PC-9 (cell line): ENCODE results near the gene RTL10. TPM values are rescaled to one million over a fixed set of nuclear protein-coding genes. Genes with fewer than 3 reads are reported as not detected.
"Not testable (repeated sequence)": the region's sequence is repeated elsewhere in the genome, so short reads cannot be mapped to it uniquely, and the experiment has no call there.

Experiments used
- BruUV-seq: library from RNA; stranded (reverse); fragments of 400-500 nt; replicated peaks from 2 replicates; lab custom pipeline; 2021; lab: Mats Ljungman, UMichigan
- CTCF ChIA-PET: fragments of 300-600 bp; sonication (Branson Sonifier 250); formaldehyde crosslinking; loops from one replicate; lab custom pipeline; 2022; ENCODE audit warnings: antibody characterized with exemption; lab: Charles Lee
- POLR2A ChIA-PET: fragments of 300-600 bp; sonication (Branson Sonifier 250); formaldehyde crosslinking; loops from one replicate; lab custom pipeline; 2022; ENCODE audit warnings: antibody characterized with exemption; ENCODE audit not compliant: unreplicated experiment; lab: Charles Lee
- DNase-seq, 2 experiments: peaks; one replicate each; pipeline versions ENCODE4 v3.0.0 to v3.0.0-alpha.2; 2015 to 2022; ENCODE audit warnings: mixed read lengths in 1 of 2
- H2AFZ ChIP-seq: fragments of 200-600 bp; sonication (generic); 2 replicates; pipeline ENCODE4 v1.8.1; 2017; ENCODE audit warnings: antibody characterized with exemption
- H3F3A ChIP-seq: fragments of 200-600 bp; sonication (generic); 2 replicates; pipeline ENCODE4 v1.8.1; 2017; ENCODE audit warnings: antibody characterized with exemption, mild to moderate bottlenecking, low read depth; ENCODE audit not compliant: insufficient read depth
- H3K27ac ChIP-seq: fragments of 200-600 bp; sonication (generic); 2 replicates; pipeline ENCODE4 v1.6.1; 2016; ENCODE audit warnings: mixed run types
- H3K27me3 ChIP-seq: fragments of 200-600 bp; sonication (generic); 2 replicates; pipeline ENCODE4 v1.6.1; 2016; ENCODE audit warnings: low read depth, mixed run types; ENCODE audit not compliant: insufficient read depth
- H3K36me3 ChIP-seq: fragments of 200-600 bp; sonication (generic); 2 replicates; pipeline ENCODE4 v1.6.1; 2016; ENCODE audit warnings: low read depth, mixed run types
- H3K4me1 ChIP-seq: fragments of 200-600 bp; sonication (generic); replicated peaks from 2 replicates; pipeline ENCODE4 v1.6.1; 2016; ENCODE audit warnings: mixed run types; ENCODE audit not compliant: insufficient read depth
- H3K4me2 ChIP-seq: fragments of 200-600 bp; sonication (generic); 2 replicates; pipeline ENCODE4 v1.6.1; 2017; ENCODE audit warnings: mixed run types
- H3K4me3 ChIP-seq: fragments of 200-600 bp; sonication (generic); 2 replicates; pipeline ENCODE4 v1.6.1; 2016; ENCODE audit warnings: mixed run types
- H3K79me2 ChIP-seq: fragments of 200-600 bp; sonication (generic); 2 replicates; pipeline ENCODE4 v1.6.1; 2017; ENCODE audit warnings: low read depth, mixed run types
- H3K9me2 ChIP-seq: fragments of 200-600 bp; sonication (generic); 2 replicates; pipeline ENCODE4 v1.8.1; 2017; ENCODE audit warnings: mild to moderate bottlenecking; ENCODE audit not compliant: insufficient read depth
- H3K9me3 ChIP-seq: fragments of 200-600 bp; sonication (generic); 2 replicates; pipeline ENCODE4 v1.8.1; 2016; ENCODE audit warnings: low read depth; ENCODE audit not compliant: insufficient read depth
- H4K20me1 ChIP-seq: fragments of 200-600 bp; sonication (generic); 2 replicates; pipeline ENCODE4 v1.8.1; 2017; ENCODE audit not compliant: insufficient read depth
- EZH2 ChIP-seq: fragments of 200-600 bp; sonication (generic); IDR thresholded peaks from 2 replicates; pipeline ENCODE4 v1.8.0; 2017; ENCODE audit warnings: antibody characterized with exemption, low read depth
- intact Hi-C: fragments of 100-400 bp; cut with micrococcal nuclease; formaldehyde crosslinking; loops from one replicate; pipeline ENCODE4 v1.10.0; 2022; ENCODE audit not compliant: unreplicated experiment
- total RNA-seq: library from RNA; stranded (reverse); gene quantifications from 2 replicates; pipeline ENCODE4 v1.2.3, GENCODE V29; 2021
- TF ChIP-seq, protein P1 (sequence below): fragments of 200-600 bp; sonication (generic); conservative IDR thresholded peaks from 2 replicates; pipeline ENCODE4 v1.6.1; 2017; ENCODE audit warnings: mixed run types, antibody characterized with exemption, mild to moderate bottlenecking, moderate library complexity

RTL10 gene
- total RNA-seq, 1 experiment from 2014 or later = 23.5 TPM

GRCh38 chr22:19884161-19884953, 29.7 kb upstream of the RTL10 start:
- Histone ChIP-seq H3K9me3 (no peaks in the 10 kb centered on the region), H3K4me3 (no peak overlapping the region), H3K79me2 (no peaks in the 10 kb centered on the region), H2AFZ (no peak overlapping the region), H3K27ac (no peak overlapping the region), H3K36me3 (no peaks in the 10 kb centered on the region), H3K4me2 (no peak overlapping the region), H4K20me1 (no peaks in the 10 kb centered on the region; the same call in 1 of the 2 replicates), H3F3A (peaks cover 32% of the 10 kb centered on the region), H3K9me2 (no peaks in the 10 kb centered on the region), H3K4me1 (peaks cover 39% of the 10 kb centered on the region), H3K27me3 (no peaks in the 10 kb centered on the region)
- ChIA-PET POLR2A (no interaction called here), CTCF (no interaction called here)
- BruUV-seq = no TSS peak
- TF ChIP-seq EZH2 = no peak
- TF ChIP-seq, protein P1, sequence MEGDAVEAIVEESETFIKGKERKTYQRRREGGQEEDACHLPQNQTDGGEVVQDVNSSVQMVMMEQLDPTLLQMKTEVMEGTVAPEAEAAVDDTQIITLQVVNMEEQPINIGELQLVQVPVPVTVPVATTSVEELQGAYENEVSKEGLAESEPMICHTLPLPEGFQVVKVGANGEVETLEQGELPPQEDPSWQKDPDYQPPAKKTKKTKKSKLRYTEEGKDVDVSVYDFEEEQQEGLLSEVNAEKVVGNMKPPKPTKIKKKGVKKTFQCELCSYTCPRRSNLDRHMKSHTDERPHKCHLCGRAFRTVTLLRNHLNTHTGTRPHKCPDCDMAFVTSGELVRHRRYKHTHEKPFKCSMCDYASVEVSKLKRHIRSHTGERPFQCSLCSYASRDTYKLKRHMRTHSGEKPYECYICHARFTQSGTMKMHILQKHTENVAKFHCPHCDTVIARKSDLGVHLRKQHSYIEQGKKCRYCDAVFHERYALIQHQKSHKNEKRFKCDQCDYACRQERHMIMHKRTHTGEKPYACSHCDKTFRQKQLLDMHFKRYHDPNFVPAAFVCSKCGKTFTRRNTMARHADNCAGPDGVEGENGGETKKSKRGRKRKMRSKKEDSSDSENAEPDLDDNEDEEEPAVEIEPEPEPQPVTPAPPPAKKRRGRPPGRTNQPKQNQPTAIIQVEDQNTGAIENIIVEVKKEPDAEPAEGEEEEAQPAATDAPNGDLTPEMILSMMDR = no peak
- DNase-seq = no peak
- intact Hi-C loops = loop anchor here (10.0 kb wide), 1 partner anchor 120 kb away; the partner anchor contains the start of gene TBX1

DNA sequence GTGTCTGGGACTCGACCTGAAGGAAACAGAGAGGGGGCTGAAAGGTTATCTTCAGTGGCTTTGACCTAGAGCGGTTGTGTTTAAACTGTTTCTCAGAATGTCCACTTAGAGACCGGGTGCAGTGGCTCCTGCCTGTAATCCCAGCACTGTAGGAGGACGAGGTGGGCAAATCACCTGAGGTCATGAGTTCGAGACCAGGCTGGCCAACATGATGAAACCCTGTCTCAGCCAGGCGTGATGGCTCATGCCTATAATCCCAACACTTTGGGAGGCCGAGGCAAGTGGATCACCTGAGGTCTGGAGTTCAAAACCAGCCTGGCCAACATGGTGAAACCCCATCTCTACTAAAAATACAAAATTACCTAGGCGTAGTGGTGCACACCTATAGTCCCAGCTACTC, 28.8 kb upstream of the RTL10 start:
- DNase-seq, H3K27ac ChIP-seq, H2AFZ ChIP-seq, H3K36me3 ChIP-seq, POLR2A ChIA-PET, H3K4me2 ChIP-seq, H3K79me2 ChIP-seq, H3K27me3 ChIP-seq, H3K4me3 ChIP-seq, CTCF ChIA-PET, H3K9me3 ChIP-seq, BruUV-seq, H3K9me2 ChIP-seq, H4K20me1 ChIP-seq: not testable (repeated sequence)
- Histone ChIP-seq H3K4me1 (peaks cover 39% of the 10 kb centered on the region), H3F3A (peaks cover 32% of the 10 kb centered on the region)
- intact Hi-C loops = loop anchor here (10.0 kb wide), 1 partner anchor 119 kb away; the partner anchor contains the start of gene TBX1

DNA sequence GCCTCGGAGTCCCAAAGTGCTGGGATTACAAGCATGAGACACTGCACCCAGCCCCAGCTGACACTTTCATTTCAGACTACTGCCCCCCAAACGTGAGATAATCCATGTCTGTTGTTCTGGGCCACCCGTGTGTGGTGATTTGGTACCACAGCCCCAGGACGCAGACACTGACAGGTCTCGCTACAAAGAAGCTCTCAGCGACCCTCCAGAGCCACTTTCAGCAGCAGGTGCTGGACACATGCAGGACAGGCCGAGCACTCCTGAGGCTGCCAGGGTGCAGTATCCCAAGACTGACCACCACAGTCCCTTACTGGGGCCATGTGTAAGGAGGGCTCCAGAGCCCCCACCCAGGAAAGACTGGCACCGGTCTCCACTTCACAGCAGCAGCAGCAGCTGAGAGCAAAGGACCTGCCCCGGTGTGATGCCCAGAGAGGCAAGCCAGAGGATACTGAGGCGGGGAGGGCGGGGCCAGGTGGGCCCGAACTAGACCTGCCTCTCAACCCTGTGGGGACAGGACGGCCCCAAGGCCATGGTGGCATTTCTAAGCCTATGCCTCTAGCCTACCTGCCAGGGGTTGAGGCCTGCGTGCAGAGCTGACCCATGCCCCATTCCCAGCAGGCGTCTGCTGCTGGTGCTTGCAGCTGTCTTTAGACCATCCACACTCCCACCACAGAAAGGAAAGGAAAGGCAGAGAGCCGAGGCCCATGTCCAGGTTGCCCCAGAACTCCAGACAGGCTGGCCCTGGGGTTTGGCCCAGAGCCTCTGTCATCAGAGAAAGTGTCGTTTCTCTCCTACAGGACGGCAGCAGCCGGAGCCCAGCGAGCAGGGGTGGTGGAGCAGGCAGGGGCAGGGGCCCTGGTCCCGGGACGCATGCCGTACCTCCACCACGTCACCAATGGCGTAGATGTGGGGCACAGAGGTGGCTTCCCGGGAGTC, 28.0 kb upstream of the RTL10 start:
- no peak for DNase-seq
- H3K9me2 ChIP-seq = no peaks in the 10 kb centered on the region
- CTCF ChIA-PET = interaction anchor here (0.8 kb wide), 1 partner anchor 151 kb away, joined by 4 read pairs; no protein-coding TSS in a partner anchor
- TF ChIP-seq EZH2 = no peak
- TF ChIP-seq, protein P1 = no peak
- intact Hi-C loops = loop anchor here (10.0 kb wide), 1 partner anchor 118 kb away; the partner anchor contains the start of gene TBX1
- BruUV-seq = TSS peak; percentile 95
- H3K27me3 ChIP-seq = no peaks in the 10 kb centered on the region
- H3K4me1 ChIP-seq = peaks cover 38% of the 10 kb centered on the region
- POLR2A ChIA-PET = no interaction called here
- no peaks in the 10 kb centered on the region for H3K79me2 ChIP-seq
- no peaks in the 10 kb centered on the region for H3K36me3 ChIP-seq
- H3F3A ChIP-seq = peaks cover 32% of the 10 kb centered on the region
- no peaks in the 10 kb centered on the region for H3K9me3 ChIP-seq
- no peak overlapping the region for H2AFZ ChIP-seq
- H3K27ac ChIP-seq = peak overlapping the region; percentile 8; the same call in 1 of the 2 replicates
- H3K4me2 ChIP-seq = 0 out of 2 replicates have a peak overlapping the region, but pooled peaks have one; percentile 66
- no peak overlapping the region for H3K4me3 ChIP-seq
- H4K20me1 ChIP-seq = no peaks in the 10 kb centered on the region; the same call in 1 of the 2 replicates
